Epithelial cell of esophagus (primary cell): Measurements from ENCODE around the gene EXD1.
"Not testable (repeated sequence)": the region's sequence is repeated elsewhere in the genome, so short reads cannot be mapped to it uniquely, and the experiment has no call there.

Experiments used
- DNase-seq: peaks from one replicate; pipeline ENCODE4 v3.0.0; 2010; ENCODE audit warnings: low read depth
- H3K4me3 ChIP-seq: 2 replicates; pipeline ENCODE4 v1.5.1; 2011; ENCODE audit warnings: mild to moderate bottlenecking, low read length, control low read depth
- TF ChIP-seq, protein P1 (sequence below): IDR thresholded peaks from 2 replicates; pipeline ENCODE4 v1.5.1; 2011; ENCODE audit warnings: low read depth, mild to moderate bottlenecking, low read length, control low read depth, inconsistent platforms; ENCODE audit not compliant: insufficient read depth; ENCODE audit errors: missing control alignments

Gene EXD1

DNA sequence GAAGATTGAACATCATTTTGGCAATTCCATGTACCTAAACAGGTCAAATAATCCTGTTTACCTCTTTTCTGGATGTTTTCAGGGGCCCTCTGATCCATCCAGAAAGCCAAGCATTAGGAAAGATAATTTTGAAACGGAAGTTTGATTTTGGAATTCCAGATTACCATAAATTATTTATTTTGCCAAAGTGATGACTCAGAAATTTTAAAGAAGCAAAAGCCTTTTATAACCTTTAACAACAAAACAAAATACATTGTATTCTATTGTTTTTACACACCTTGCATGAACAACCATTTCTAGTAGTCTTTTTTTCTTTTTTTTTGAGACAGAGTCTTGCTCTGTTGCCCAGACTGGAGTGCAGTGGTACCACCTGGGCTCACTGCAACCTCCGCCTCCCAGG is 82.5 kb downstream of the EXD1 start:
- TF ChIP-seq, protein P1, sequence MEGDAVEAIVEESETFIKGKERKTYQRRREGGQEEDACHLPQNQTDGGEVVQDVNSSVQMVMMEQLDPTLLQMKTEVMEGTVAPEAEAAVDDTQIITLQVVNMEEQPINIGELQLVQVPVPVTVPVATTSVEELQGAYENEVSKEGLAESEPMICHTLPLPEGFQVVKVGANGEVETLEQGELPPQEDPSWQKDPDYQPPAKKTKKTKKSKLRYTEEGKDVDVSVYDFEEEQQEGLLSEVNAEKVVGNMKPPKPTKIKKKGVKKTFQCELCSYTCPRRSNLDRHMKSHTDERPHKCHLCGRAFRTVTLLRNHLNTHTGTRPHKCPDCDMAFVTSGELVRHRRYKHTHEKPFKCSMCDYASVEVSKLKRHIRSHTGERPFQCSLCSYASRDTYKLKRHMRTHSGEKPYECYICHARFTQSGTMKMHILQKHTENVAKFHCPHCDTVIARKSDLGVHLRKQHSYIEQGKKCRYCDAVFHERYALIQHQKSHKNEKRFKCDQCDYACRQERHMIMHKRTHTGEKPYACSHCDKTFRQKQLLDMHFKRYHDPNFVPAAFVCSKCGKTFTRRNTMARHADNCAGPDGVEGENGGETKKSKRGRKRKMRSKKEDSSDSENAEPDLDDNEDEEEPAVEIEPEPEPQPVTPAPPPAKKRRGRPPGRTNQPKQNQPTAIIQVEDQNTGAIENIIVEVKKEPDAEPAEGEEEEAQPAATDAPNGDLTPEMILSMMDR: no peak
- H3K4me3 ChIP-seq: no peak overlapping the region
- no peak for DNase-seq

DNA sequence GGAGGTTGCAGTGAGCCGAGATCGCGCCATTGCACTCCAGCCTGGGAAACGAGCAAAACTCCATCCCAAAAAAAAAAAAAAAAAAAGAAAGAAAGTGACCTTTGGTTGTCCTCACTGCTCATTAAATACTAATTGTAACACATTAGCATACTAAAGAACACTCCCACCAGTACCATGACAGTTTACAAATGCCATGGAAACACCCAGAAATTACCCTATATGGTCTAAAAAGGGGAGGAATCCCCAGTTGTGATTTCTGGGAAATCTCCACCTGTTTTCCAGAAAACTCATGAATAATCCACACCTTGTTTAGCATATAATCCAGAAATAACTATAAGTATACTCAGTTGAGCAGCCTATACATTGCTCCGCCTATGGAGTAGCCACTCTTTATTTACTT is 90.9 kb downstream of the EXD1 start:
- no peak for DNase-seq
- H3K4me3 ChIP-seq: no peak overlapping the region
- TF ChIP-seq, protein P1: no peak

DNA sequence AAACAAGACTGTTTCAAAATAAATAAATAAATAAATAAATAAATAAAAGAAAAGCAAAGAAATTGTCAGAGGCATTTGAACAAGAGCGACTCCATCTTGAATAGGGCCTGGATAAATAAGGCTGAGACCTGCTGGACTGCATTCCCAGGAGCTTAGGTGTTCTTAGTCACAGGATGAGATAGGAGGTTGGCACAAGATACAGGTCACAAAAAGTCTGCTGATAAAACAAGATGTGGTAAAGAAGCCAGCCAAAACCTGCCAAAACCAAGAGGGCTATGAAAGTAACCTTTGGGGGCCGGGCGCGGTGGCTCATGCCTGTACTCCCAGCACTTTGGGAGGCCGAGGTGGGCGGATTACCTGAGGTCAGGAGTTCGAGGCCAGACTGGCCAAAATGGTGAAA is 91.4 kb downstream of the EXD1 start:
- not testable (repeated sequence) for H3K4me3 ChIP-seq
- peak; percentile 91 for DNase-seq

DNA sequence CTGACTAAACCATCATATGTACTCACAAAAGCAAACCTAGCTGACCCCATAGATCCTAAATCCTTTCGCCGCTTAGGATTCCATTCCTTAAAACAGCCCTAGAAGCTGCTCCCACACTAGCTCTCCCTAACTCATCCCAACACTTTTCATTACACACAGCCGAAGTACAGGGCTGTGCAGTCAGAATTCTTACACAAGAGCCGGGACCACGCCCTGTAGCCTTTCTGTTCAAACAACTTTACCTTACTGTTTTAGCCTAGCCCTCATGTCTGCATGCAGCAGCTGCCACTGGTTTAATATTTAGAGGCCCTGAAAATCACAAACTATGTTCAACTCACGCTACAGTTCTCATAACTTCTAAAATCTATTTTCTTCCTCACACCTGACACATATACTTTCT is 95.0 kb downstream of the EXD1 start:
- H3K4me3 ChIP-seq: not testable (repeated sequence)
- DNase-seq: peak; percentile 59

DNA sequence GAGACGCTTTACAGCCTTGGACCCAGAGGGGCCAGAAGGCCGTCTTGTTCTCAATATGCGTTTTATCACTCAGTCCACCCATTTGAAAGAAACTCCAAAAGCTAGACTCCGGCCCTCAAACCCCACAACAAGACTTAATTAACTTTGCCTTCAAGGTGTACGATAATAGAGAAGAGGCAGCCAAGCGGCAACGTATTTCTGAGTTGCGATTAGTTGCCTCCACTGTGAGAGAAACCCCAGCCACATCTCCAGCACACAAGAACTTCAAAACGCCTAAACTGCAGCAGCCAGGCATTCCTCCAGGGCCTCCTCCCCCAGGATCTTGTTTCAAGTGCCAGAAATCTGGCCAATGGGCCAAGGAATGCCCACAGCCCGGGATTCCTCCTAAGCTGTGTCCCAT is 97.1 kb downstream of the EXD1 start:
- DNase-seq: no peak
- TF ChIP-seq, protein P1: no peak
- H3K4me3 ChIP-seq: no peak overlapping the region
